8988T (cell line): ENCODE results near the gene AIG1.
A peak's percentile ranks its signal among the peaks of the same experiment; 100 is the strongest.
"Not testable (repeated sequence)": the region's sequence is repeated elsewhere in the genome, so short reads cannot be mapped to it uniquely, and the experiment has no call there.

ENCODE experiments used
- DNase-seq: peaks from one replicate; pipeline ENCODE4 v3.0.0; 2011

The AIG1 gene

GRCh38 chr6:143288923-143289322 lies 228.2 kb downstream of the AIG1 start:
- DNase-seq, result no peak

- DNase-seq, result no peak
Observed at GRCh38 chr6:143290206-143290605, 229.5 kb downstream of the AIG1 start.

- no peak for DNase-seq
Observed at GRCh38 chr6:143293523-143293922, 232.8 kb downstream of the AIG1 start.

- DNase-seq, result no peak
Observed at GRCh38 chr6:143294265-143294860, 233.7 kb downstream of the AIG1 start.

- DNase-seq, result no peak
Observed at GRCh38 chr6:143295932-143296331, 235.2 kb downstream of the AIG1 start.

- DNase-seq, result no peak
Observed at GRCh38 chr6:143298071-143298470, 237.4 kb downstream of the AIG1 start.

GRCh38 chr6:143299253-143300166 lies 238.8 kb downstream of the AIG1 start:
- DNase-seq, result no peak

- DNase-seq, result no peak
Observed at GRCh38 chr6:143301188-143301587, 240.5 kb downstream of the AIG1 start.

GRCh38 chr6:143307760-143308159 lies 247.1 kb downstream of the AIG1 start:
- not testable (repeated sequence) for DNase-seq

GRCh38 chr6:143313163-143313562 lies 252.5 kb downstream of the AIG1 start:
- DNase-seq, result no peak

GRCh38 chr6:143321491-143322086 lies 260.9 kb downstream of the AIG1 start:
- DNase-seq, result no peak

GRCh38 chr6:143322386-143322785 lies 261.7 kb downstream of the AIG1 start:
- no peak for DNase-seq

- DNase-seq, result no peak
Observed at GRCh38 chr6:143323729-143324470, 263.2 kb downstream of the AIG1 start.

- DNase-seq, result no peak
Observed at GRCh38 chr6:143325379-143326140, 264.9 kb downstream of the AIG1 start.

GRCh38 chr6:143328876-143329275 lies 268.2 kb downstream of the AIG1 start:
- no peak for DNase-seq

- DNase-seq, result no peak
Observed at GRCh38 chr6:143329323-143329722, 268.6 kb downstream of the AIG1 start.

GRCh38 chr6:143331362-143331761 lies 270.7 kb downstream of the AIG1 start:
- DNase-seq, result no peak

- no peak for DNase-seq
Observed at GRCh38 chr6:143332153-143332845, 271.6 kb downstream of the AIG1 start.

GRCh38 chr6:143333081-143333480 lies 272.4 kb downstream of the AIG1 start:
- DNase-seq, result peak; percentile 12

GRCh38 chr6:143333749-143334520 lies 273.2 kb downstream of the AIG1 start:
- no peak for DNase-seq

- no peak for DNase-seq
Observed at GRCh38 chr6:143335865-143336264, 275.2 kb downstream of the AIG1 start.
